HG02970 (cell line): Measurements from ENCODE around the gene SYCN.
"Not testable (repeated sequence)": the region's sequence is repeated elsewhere in the genome, so short reads cannot be mapped to it uniquely, and the experiment has no call there.

ENCODE experiments used
- ATAC-seq: cut with Tn5 transposase; IDR thresholded peaks from one replicate; pipeline ENCODE4 v1.9.1; 2021; ENCODE audit warnings: mild to moderate bottlenecking, moderate library complexity, moderate number of reproducible peaks; ENCODE audit not compliant: unreplicated experiment, low FRiP score

Gene SYCN

GRCh38 chr19:39203372-39204341 is at the start of gene SYCN:
TSS of gene SYCN (minus strand) at chr19:39204263. CDS start at chr19:39204254, 9 bp downstream.
- no peak for ATAC-seq

- ATAC-seq = no peak
Measured at GRCh38 chr19:39253374-39254149, 49.5 kb upstream of the SYCN start.

DNA sequence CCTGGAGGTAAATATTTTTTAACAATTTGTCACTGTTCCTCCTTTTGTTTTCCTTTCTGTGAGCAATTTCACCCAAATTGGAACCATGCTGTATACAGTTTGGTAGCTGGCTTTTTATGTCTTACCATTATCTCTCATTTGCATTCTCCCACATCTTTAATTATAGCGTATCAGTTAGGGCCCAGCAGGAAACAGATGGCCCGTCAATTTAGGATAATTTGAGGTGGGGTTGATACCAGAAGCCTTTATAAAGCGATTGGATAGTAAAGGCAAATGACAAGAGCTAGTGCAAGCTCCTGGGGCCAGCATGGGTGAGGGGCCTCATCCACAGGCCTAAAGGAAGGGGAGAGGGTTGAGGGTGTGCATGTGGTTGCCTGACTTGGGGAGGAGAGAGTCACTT is 48.4 kb upstream of the SYCN start:
- no peak for ATAC-seq

DNA sequence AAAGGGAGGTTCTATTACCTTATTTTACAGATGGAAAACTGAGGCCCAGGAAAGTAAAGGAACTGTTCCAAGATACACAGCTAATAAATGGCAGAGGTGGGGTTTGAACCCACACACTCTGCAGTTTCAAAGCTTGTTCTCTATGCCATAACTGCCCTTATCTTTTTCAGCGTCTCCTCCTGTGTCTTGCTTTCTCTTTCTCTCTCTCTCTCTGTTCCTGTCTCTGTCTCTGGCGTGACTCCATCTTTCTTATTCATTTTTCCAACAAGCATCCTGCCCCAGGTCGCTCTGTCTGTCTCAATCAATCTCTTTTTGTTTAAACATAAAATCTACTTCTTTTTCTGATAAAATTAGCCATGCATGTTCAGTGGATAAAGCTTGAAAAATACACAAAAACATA is 47.8 kb upstream of the SYCN start:
- ATAC-seq = no peak

DNA sequence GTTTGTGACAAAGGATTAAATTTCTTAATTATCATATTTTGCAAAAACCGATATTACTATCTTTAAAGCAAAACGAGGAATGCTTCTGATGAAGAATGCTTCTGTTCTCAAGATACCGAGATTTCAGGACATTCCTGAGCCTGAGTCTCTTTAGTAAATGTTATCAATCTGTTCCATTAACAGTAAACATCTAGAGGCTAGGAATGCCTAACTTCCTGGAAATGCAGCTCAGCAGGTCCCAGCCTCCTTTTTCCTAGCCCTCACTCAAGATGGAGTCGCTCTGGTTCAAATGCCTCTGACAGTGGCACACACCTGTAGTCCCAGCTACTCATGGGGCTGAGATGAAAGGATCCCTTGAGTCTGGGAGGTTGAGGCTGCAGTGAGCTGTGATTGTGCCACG is 47.0 kb upstream of the SYCN start:
- no peak for ATAC-seq

DNA sequence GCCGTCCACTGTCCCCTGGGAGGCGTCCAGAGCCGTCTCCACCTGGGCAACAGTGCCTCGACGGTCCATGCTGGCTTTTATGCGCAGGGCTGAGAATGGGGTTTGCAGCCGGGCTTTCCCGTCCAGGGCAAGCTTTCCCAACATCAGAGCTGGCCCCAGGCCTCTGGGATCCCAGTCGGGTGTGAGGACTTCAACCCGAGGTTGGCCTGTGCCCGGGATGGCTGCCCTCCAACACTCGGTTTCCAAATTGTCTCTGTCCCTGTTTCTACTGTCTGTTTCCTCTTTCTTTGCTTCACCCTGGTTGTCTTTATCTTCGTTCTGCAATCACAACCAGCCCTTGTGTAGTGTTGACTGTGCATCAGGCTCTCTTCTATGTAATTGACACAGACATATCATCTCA is 44.7 kb upstream of the SYCN start, which contains the start of gene IFNL4:
Gene IFNL4 (minus strand): TSS at position 51 of the 400 bp plus-strand sequence.
- ATAC-seq = no peak

DNA sequence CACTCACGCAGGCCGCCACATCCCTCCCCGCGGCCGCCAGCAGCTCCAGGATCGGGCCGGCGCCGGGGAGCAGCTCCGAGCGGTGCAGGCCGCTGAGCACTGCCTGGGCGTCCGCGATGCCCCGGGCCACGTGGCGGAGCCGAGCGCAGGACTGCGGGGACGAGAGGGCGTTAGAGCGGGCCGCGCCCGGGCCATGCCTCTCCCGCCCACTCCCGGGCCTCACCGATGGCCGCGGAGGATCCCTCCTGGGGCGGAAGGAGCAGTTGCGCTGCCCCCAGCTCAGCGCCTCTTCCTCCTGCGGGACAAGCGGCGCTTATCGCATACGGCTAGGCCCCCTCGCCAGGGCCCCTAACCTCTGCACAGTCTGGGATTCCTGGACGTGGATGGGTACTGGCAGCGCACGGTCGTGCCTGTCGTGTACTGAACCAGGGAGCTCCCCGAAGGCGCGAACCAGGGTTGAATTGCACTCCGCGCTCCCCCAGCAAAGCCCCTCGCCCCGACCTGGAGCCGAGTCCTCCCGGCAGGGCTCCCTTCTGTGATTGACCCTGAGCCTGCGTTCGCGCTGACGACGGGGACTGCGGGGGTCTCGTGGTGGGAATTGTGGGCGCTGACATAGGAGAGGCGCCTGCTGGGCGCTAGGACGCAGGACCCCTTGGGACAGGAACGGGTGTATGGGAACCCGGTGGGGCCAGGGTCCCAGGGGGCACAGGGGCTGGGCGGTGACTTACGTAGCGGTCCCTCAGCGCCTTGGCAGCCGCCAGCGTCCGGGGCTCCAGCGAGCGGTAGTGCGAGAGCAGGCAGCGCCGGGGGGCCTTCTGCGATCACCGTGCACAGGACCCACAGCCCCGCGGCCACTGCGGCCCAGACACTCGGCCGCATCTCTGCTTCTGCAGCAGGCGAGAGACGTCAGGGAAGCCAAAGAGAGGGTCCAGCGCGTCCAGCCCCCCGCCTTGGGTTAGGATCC is 43.9 kb upstream of the SYCN start:
- ATAC-seq = no peak

GRCh38 chr19:39246951-39247669 is 43.0 kb upstream of the SYCN start:
- no peak for ATAC-seq

DNA sequence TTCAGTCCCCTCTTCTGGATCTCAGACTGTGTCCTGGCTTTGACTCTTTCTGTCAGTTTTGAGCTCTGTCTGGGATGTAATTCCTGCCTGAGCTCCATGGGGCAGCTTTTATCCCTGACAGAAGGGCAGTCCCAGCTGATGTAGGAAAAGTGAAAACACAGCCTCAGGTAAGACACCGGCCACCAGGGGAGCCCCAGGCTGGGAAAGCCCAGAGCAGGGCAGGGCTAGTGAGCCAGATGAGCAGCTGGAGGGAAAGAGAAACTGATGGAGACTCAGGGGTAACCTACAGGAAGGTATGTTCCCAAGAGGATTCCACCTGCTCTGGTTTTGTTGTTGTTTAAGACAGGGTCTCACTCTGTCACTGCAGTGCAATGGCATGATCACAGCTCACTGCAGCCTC is 41.1 kb upstream of the SYCN start:
- not testable (repeated sequence) for ATAC-seq

DNA sequence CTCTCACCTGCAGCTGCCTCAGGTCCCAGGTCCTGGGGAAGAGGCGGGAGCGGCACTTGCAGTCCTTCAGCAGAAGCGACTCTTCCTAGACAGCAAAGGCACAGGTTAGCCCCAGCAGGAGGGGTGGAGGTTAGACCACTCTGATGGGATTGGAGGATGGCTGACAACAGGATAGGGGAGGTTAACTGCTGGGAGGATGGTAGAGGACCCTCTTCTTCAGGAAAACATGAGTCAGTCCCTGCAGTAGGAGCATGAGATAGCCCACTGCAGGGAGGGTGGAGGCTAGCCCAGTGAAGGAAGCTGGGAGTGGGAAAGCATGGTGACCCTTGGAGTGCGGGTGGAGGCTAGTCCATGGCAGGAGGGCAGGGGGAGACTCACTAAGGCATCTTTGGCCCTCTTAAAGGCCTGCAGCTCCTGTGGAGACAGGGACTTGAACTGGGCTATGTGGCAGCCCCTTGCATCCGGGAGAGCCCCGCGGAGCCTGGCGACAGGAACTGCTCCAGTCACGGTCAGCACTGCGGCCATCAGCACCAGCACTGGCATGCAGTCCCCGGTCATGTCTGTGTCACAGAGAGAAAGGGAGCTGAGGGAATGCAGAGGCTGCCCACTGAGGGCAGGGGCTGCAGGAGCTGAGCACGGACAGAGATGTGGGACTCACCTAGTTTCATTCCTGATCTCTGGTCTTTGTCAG is 40.5 kb upstream of the SYCN start, which contains the start of gene IFNL3:
Gene IFNL3 (minus strand): TSS at position 597 of the 691 bp plus-strand sequence. CDS start 39 bp downstream, at position 558.
- not testable (repeated sequence) for ATAC-seq

- ATAC-seq = not testable (repeated sequence)
Measured at GRCh38 chr19:39243741-39244140, 39.7 kb upstream of the SYCN start.

GRCh38 chr19:39240421-39240820 is 36.4 kb upstream of the SYCN start:
- no peak for ATAC-seq

GRCh38 chr19:39238944-39239343 is 34.9 kb upstream of the SYCN start:
- ATAC-seq = no peak

DNA sequence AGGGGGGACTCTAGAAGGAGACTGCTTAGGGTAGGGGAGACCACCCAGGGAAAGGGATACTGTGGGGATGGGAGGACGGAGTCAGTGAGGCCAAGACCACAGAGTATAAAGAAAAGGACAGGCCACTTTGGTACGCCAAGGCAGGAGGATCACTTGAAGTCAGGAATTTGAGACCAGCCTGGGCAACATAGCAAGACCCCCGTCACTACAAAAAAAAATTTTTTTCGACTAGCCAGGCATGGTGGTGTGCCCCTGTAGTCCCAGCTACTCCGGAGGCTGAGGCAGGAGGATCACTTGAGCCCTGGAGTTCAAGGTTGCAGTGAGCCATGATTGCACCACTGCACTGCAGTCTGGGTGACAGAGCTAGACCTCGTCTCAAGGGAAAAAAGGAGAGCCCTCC is 34.1 kb upstream of the SYCN start:
- ATAC-seq = no peak

GRCh38 chr19:39237200-39238184 is 33.4 kb upstream of the SYCN start:
- no peak for ATAC-seq

- no peak for ATAC-seq
Measured at GRCh38 chr19:39236527-39236926, 32.5 kb upstream of the SYCN start.

- no peak for ATAC-seq
Measured at GRCh38 chr19:39232708-39233107, 28.6 kb upstream of the SYCN start.
